Natural killer cell (primary cell): ENCODE results near the gene COQ8B. TPM values are rescaled to one million over a fixed set of nuclear protein-coding genes. Genes with fewer than 3 reads are reported as not detected.

Experiments used
- ATAC-seq, 3 donors: fragments of 150-1000 bp in 2 of 3; fragments of 200-7000 bp in 1 of 3; cut with Tn5 transposase; 1 replicate in 1 of 3; 2 replicates in 2 of 3; pipeline ENCODE4 v1.10.0; 2021; ENCODE audit warnings: mild to moderate bottlenecking in 2 of 3, moderate library complexity in 2 of 3
- DNase-seq, 2 donors: peaks; one replicate each; pipeline versions ENCODE4 v3.0.0 to v3.0.0-alpha.2; 2013 to 2021; ENCODE audit warnings: mixed read lengths in 1 of 2
- H3K27ac ChIP-seq: one replicate; pipeline ENCODE4 v1.5.1; 2013; ENCODE audit warnings: mild to moderate bottlenecking, low read length
- H3K27me3 ChIP-seq: one replicate; pipeline ENCODE4 v1.6.1; 2013; ENCODE audit warnings: low read length; ENCODE audit not compliant: control insufficient read depth, insufficient read depth
- H3K36me3 ChIP-seq: one replicate; pipeline ENCODE4 v1.6.1; 2013; ENCODE audit warnings: low read length; ENCODE audit not compliant: control insufficient read depth, insufficient read depth
- H3K4me1 ChIP-seq: one replicate; pipeline ENCODE4 v1.6.1; 2013; ENCODE audit warnings: low read length; ENCODE audit not compliant: control insufficient read depth, insufficient read depth
- H3K4me3 ChIP-seq: one replicate; pipeline ENCODE4 v1.5.1; 2013; ENCODE audit warnings: low read length
- H3K9me3 ChIP-seq: one replicate; pipeline ENCODE4 v1.6.1; 2013; ENCODE audit warnings: low read length; ENCODE audit not compliant: control insufficient read depth, insufficient read depth
- H3K27ac Mint-ChIP-seq, 2 donors: one replicate each; pipeline ENCODE4 v1.8.0; 2022; ENCODE audit warnings: mild to moderate bottlenecking in 2 of 2, mixed read lengths in 2 of 2, moderate library complexity in 1 of 2
- H3K27me3 Mint-ChIP-seq, 2 donors: one replicate each; pipeline ENCODE4 v1.8.0; 2022; ENCODE audit warnings: low read depth in 2 of 2, mixed read lengths in 2 of 2
- H3K36me3 Mint-ChIP-seq: one replicate; pipeline ENCODE4 v1.8.0; 2022; ENCODE audit warnings: mixed read lengths
- H3K4me1 Mint-ChIP-seq, 2 donors: one replicate each; pipeline ENCODE4 v1.8.0; 2022; ENCODE audit warnings: mixed read lengths in 2 of 2
- H3K4me3 Mint-ChIP-seq: one replicate; pipeline ENCODE4 v1.8.0; 2022; ENCODE audit warnings: mild to moderate bottlenecking, moderate library complexity, mixed read lengths
- H3K9me3 Mint-ChIP-seq, 2 donors: one replicate each; pipeline ENCODE4 v1.8.0; 2022; ENCODE audit warnings: mixed read lengths in 2 of 2
- CTCF ChIP-seq: fragments of 200-600 bp; IDR thresholded peaks from one replicate; pipeline ENCODE4 v1.8.0; 2022; ENCODE audit warnings: antibody characterized with exemption
- WGBS: methylation state at CpG from one replicate; pipeline ENCODE4 v1.1.7; 2013; ENCODE audit warnings: missing lambda C conversion rate; ENCODE audit not compliant: insufficient coverage; 5-methylcytosine and 5-hydroxymethylcytosine counted together
- intact Hi-C: fragments of 100-400 bp; cut with micrococcal nuclease; formaldehyde crosslinking; loops from one replicate; pipeline ENCODE4 v1.14.2; 2022
- total RNA-seq, 4 donors: library from RNA; stranded (reverse); fragments of 120-200 nt in 1 of 4; gene quantifications; one replicate each; pipeline versions ENCODE4 v1.2.3 to v1.2.4, GENCODE V29; 2013 to 2022

COQ8B gene
- total RNA-seq, 3 donors from 2014 or later (not counting 1 experiment from before 2014, with no cell fraction given) = 31.8 to 46.7 (median 39.6) TPM

GRCh38 chr19:40754611-40755247 lies 38.0 kb upstream of the COQ8B start:
- peak overlapping the region; percentile 69 for H3K4me3 Mint-ChIP-seq
- intact Hi-C loops = no loop called here
- ATAC-seq = no peak
- Histone ChIP-seq H3K4me1 (peaks cover 66% of the 10 kb centered on the region), H3K27ac (peak overlapping the region; percentile 17), H3K27me3 (no peaks in the 10 kb centered on the region), H3K4me3 (no peak overlapping the region), H3K36me3 (peaks cover 22% of the 10 kb centered on the region), H3K9me3 (no peaks in the 10 kb centered on the region)
- H3K9me3 Mint-ChIP-seq = no peaks in the 10 kb centered on the region
- H3K4me1 Mint-ChIP-seq = peaks cover 53 to 55% of the 10 kb centered on the region in 2 donors
- peaks cover 4% of the 10 kb centered on the region for H3K36me3 Mint-ChIP-seq
- no peaks in the 10 kb centered on the region for H3K27me3 Mint-ChIP-seq
- H3K27ac Mint-ChIP-seq = peak overlapping the region; percentile 74 to 86
- 60% methylated on average over 9 of the region's 9 CpGs for WGBS
- DNase-seq = peak in 1 of 2 donors; percentile 54
- TF ChIP-seq CTCF = no peak

DNA sequence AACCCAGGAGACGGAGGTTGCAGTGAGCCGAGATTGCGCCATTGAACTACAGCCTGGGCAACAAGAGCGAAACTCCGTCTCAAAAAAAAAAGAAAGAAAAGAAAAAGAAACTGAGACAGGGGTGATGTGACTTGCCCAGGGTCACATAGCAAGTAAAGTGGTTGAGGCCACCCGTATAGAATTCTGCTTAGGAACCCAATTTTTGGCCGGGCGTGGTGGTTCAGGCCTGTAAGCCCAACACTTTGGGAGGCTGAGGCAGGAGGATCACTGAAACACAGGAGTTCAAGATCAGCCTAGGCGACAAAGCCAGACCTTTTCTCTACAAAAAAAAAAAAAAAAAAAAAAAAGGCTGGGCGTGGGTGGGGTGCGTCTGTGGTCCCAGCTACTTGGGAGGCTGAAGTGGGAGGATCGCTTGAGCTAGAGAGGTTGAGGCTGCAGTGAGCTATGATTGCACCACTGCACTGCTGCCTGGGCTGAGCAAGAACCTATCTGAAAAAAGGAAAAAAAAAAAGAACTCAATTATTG lies 35.6 kb upstream of the COQ8B start:
- Mint-ChIP-seq H3K4me1 (peaks cover 58 to 66% of the 10 kb centered on the region in 2 donors), H3K36me3 (no peaks in the 10 kb centered on the region), H3K4me3 (peak overlapping the region; percentile 99), H3K27me3 (no peaks in the 10 kb centered on the region), H3K9me3 (no peaks in the 10 kb centered on the region), H3K27ac (peak overlapping the region; percentile 92 to 95)
- H3K36me3 ChIP-seq = peaks cover 6% of the 10 kb centered on the region
- H3K9me3 ChIP-seq = no peaks in the 10 kb centered on the region
- 75% methylated on average over 11 of the region's 12 CpGs for WGBS
- peak overlapping the region; percentile 73 for H3K4me3 ChIP-seq
- TF ChIP-seq CTCF = no peak
- peak overlapping the region; percentile 88 for H3K27ac ChIP-seq
- H3K27me3 ChIP-seq = no peaks in the 10 kb centered on the region
- intact Hi-C loops = no loop called here
- H3K4me1 ChIP-seq = peaks cover 73% of the 10 kb centered on the region
- ATAC-seq (no peak), DNase-seq (peak in 1 of 2 donors; percentile 38)

DNA sequence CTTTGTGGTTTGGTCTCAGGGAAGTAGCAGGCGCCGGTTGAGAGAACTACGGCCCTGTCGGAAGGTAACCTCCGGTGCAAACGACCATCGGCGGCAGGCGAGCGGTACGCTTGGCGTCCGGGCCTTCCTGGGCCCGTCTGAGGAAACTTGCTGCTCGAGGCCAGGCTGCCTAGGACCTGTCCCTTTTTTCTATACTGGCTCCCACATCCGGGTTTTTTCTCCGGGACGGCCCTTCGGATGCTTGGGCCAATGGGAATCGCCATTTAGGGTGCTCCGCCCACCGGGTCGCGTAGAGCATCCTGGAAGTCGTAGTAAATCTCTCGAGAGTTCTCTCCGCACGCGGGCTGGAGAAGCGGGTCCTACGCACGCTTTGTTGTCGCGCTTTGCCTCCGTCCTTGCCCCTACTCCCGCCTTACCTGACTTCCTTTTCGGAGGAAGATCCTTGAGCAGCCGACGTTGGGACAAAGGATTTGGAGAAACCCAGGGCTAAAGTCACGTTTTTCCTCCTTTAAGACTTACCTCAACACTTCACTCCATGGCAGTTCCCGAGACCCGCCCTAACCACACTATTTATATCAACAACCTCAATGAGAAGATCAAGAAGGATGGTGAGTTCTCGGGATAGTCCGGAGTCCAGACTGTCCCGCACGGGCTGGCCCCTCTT lies 34.3 kb upstream of the COQ8B start, which contains the start of gene SNRPA:
Gene SNRPA, plus strand, starts transcription at position 330 of the 664 bp plus-strand sequence. Its CDS starts 206 bp downstream, at position 536.
- Histone ChIP-seq H3K36me3 (peaks cover 2% of the 10 kb centered on the region), H3K4me1 (peaks cover 59% of the 10 kb centered on the region), H3K9me3 (no peaks in the 10 kb centered on the region), H3K27ac (peak within 1 kb of the TSS; percentile 92), H3K4me3 (peak within 1 kb of the TSS; percentile 73), H3K27me3 (no peaks in the 10 kb centered on the region)
- ATAC-seq (peak; percentile 66 to 84 (median 70)), DNase-seq (peak; percentile 97 to 98)
- WGBS = 0% methylated on average over 46 of the region's 46 CpGs
- Mint-ChIP-seq H3K27ac (peak within 1 kb of the TSS; percentile 92 to 95), H3K4me3 (peak within 1 kb of the TSS; percentile 99), H3K4me1 (peaks cover 49 to 60% of the 10 kb centered on the region in 2 donors), H3K27me3 (no peaks in the 10 kb centered on the region), H3K36me3 (no peaks in the 10 kb centered on the region), H3K9me3 (no peaks in the 10 kb centered on the region)
- no peak for TF ChIP-seq CTCF
- intact Hi-C loops = loop anchor here (1.0 to 2.0 kb wide), 5 partner anchors 27 to 88 kb away; partner anchors contain the start of genes NUMBL and RAB4B
